GM12878 (cell line): ENCODE results near the gene ADK. TPM values are rescaled to one million over a fixed set of nuclear protein-coding genes. Genes with fewer than 3 reads are reported as not detected.
A peak's percentile ranks its signal among the peaks of the same experiment; 100 is the strongest.

Source experiments
- BMI1 ChIP-seq: fragments of 450-650 bp; IDR thresholded peaks from 2 replicates; pipeline ENCODE4 v1.6.1; 2016; ENCODE audit warnings: mild to moderate bottlenecking, moderate library complexity, borderline replicate concordance
- CBX5 ChIP-seq: sonication (generic); IDR thresholded peaks from 2 replicates; pipeline ENCODE4 v1.6.1; 2016; ENCODE audit warnings: low read depth, moderate library complexity, mild to moderate bottlenecking, inconsistent platforms
- CHD1 ChIP-seq: IDR thresholded peaks from 2 replicates; pipeline ENCODE4 v1.6.1; 2012; ENCODE audit warnings: low read depth, low read length, improper control_type of control experiment
- FOXM1 ChIP-seq: IDR thresholded peaks from 2 replicates; pipeline ENCODE4 v1.6.1; 2012; ENCODE audit warnings: low read depth, mild to moderate bottlenecking, inconsistent platforms, low read length, moderate library complexity
- HDAC2 ChIP-seq: fragments of 200-600 bp; sonication (generic); IDR thresholded peaks from 2 replicates; pipeline ENCODE4 v1.6.1; 2017
- HDGF ChIP-seq: fragments of 450-650 bp; IDR thresholded peaks from 2 replicates; pipeline ENCODE4 v1.6.1; 2016; ENCODE audit warnings: antibody characterized with exemption
- KAT2A ChIP-seq: conservative IDR thresholded peaks from 2 replicates; pipeline ENCODE4 v1.6.1; 2011; ENCODE audit warnings: low read depth, low read length; ENCODE audit not compliant: control insufficient read depth
- KDM1A ChIP-seq: fragments of 200-600 bp; sonication (generic); IDR thresholded peaks from 2 replicates; pipeline ENCODE4 v1.6.1; 2016; ENCODE audit warnings: borderline replicate concordance
- KLF5 ChIP-seq: fragments of 450-650 bp; IDR thresholded peaks from 2 replicates; pipeline ENCODE4 v1.6.1; 2014; ENCODE audit warnings: mild to moderate bottlenecking; ENCODE audit not compliant: partially characterized antibody
- MTA2 ChIP-seq: fragments of 450-650 bp; IDR thresholded peaks from 2 replicates; pipeline ENCODE4 v1.6.1; 2016; ENCODE audit warnings: low read depth, mild to moderate bottlenecking, moderate library complexity
- MTA3 ChIP-seq: IDR thresholded peaks from 2 replicates; pipeline ENCODE4 v1.6.1; 2012; ENCODE audit warnings: low read length, inconsistent platforms, borderline replicate concordance
- MXI1 ChIP-seq: fragments of 150-350 bp; IDR thresholded peaks from 2 replicates; pipeline ENCODE4 v1.6.1; 2011; ENCODE audit warnings: low read depth, mild to moderate bottlenecking, inconsistent platforms, low read length, improper control_type of control experiment
- NFYA ChIP-seq: IDR thresholded peaks from 2 replicates; pipeline ENCODE4 v1.6.1; 2011; ENCODE audit warnings: low read depth, mild to moderate bottlenecking, low read length, improper control_type of control experiment, borderline replicate concordance
- NR2C2 ChIP-seq: IDR thresholded peaks from 2 replicates; pipeline ENCODE4 v1.6.1; 2011; ENCODE audit warnings: borderline replicate concordance, low read depth; ENCODE audit not compliant: control insufficient read depth, insufficient read length
- PML ChIP-seq: IDR thresholded peaks from 2 replicates; pipeline ENCODE4 v1.6.1; 2012; ENCODE audit warnings: low read length, inconsistent platforms
- POU2F2 ChIP-seq: IDR thresholded peaks from 3 replicates; pipeline ENCODE4 v1.6.1; 2011; ENCODE audit warnings: low read depth, mild to moderate bottlenecking, low read length, borderline replicate concordance
- RCOR1 ChIP-seq: conservative IDR thresholded peaks from 2 replicates; pipeline ENCODE4 v1.6.1; 2012; ENCODE audit warnings: low read depth, low read length, improper control_type of control experiment
- SMAD5 ChIP-seq: IDR thresholded peaks from 2 replicates; pipeline ENCODE4 v1.6.1; 2016; ENCODE audit warnings: antibody characterized with exemption, low read depth
- STAT1 ChIP-seq: fragments of 450-650 bp; conservative IDR thresholded peaks from 2 replicates; pipeline ENCODE4 v1.6.1; 2014; ENCODE audit warnings: antibody characterized with exemption, mild to moderate bottlenecking
- TARDBP ChIP-seq: IDR thresholded peaks from 2 replicates; pipeline ENCODE4 v1.6.1; 2016; ENCODE audit warnings: borderline replicate concordance
- YBX1 ChIP-seq: fragments of 450-650 bp; IDR thresholded peaks from 2 replicates; pipeline ENCODE4 v1.6.1; 2016; ENCODE audit warnings: antibody characterized with exemption
- YY1 ChIP-seq: IDR thresholded peaks from 2 replicates; pipeline ENCODE4 v1.6.1; 2011; ENCODE audit warnings: low read depth, mild to moderate bottlenecking, low read length
- ZNF384 ChIP-seq: IDR thresholded peaks from 2 replicates; pipeline ENCODE4 v1.6.1; 2012; ENCODE audit warnings: low read depth, mild to moderate bottlenecking, low read length, improper control_type of control experiment, borderline replicate concordance
- ZSCAN29 ChIP-seq: fragments of 450-650 bp; IDR thresholded peaks from 2 replicates; pipeline ENCODE4 v1.6.1; 2017; ENCODE audit warnings: mild to moderate bottlenecking, moderate library complexity
- polyA plus RNA-seq, 11 experiments: library from polyadenylated mRNA; depleted of rRNA in 4 of 11; unstranded in 6 of 11; stranded (reverse) in 5 of 11; fragments of >200 nt; fragmentation: Nextera tagmentation in 4 of 11; fragmentation: Illumina TruSeq in 1 of 11; extraction: Ambion mirVana in 4 of 11; extraction: Trizol in 1 of 11; gene quantifications; 1 replicate in 1 of 11; 2 replicates in 10 of 11; pipeline versions ENCODE4 v1.2.1 to v1.2.3, GENCODE V29; 2011 to 2016; ENCODE audit warnings: inconsistent platforms in 2 of 11, missing spikeins in 2 of 11, low read depth in 1 of 11
- total RNA-seq, 4 experiments: library from RNA; depleted of rRNA in 3 of 4; stranded (reverse); fragments of >200 nt in 3 of 4; fragmentation: Illumina TruSeq in 1 of 4; extraction: Trizol in 1 of 4; gene quantifications; 2 replicates each; pipeline versions ENCODE4 v1.2.1 to v1.2.3, GENCODE V29; 2013 to 2021
- TF ChIP-seq, protein P1 (sequence below): IDR thresholded peaks from 2 replicates; pipeline ENCODE4 v1.6.1; 2012; ENCODE audit warnings: low read depth, low read length, improper control_type of control experiment
- TF ChIP-seq, protein P2 (sequence below): IDR thresholded peaks from 2 replicates; pipeline ENCODE4 v1.6.1; 2011; ENCODE audit warnings: low read depth, mild to moderate bottlenecking, low read length, moderate library complexity, borderline replicate concordance; ENCODE audit errors: extremely low read depth
- TF ChIP-seq, protein P3 (sequence below): IDR thresholded peaks from 2 replicates; pipeline ENCODE4 v1.6.1; 2012; ENCODE audit warnings: low read length, inconsistent platforms
- TF ChIP-seq, protein P4 (sequence below): fragments of 450-650 bp; IDR thresholded peaks from 2 replicates; pipeline ENCODE4 v1.6.1; 2016; ENCODE audit warnings: mild to moderate bottlenecking
- TF ChIP-seq, protein P5 (sequence below): IDR thresholded peaks from 2 replicates; pipeline ENCODE4 v1.6.1; 2011; ENCODE audit warnings: low read depth, low read length, improper control_type of control experiment, borderline replicate concordance

The ADK gene
- total and polyA plus RNA-seq, 10 of the 15 experiments (the other 5 are each of a cell fraction or from before 2014, with no cell fraction given): 42.0 to 151 (median 81.6) TPM

DNA sequence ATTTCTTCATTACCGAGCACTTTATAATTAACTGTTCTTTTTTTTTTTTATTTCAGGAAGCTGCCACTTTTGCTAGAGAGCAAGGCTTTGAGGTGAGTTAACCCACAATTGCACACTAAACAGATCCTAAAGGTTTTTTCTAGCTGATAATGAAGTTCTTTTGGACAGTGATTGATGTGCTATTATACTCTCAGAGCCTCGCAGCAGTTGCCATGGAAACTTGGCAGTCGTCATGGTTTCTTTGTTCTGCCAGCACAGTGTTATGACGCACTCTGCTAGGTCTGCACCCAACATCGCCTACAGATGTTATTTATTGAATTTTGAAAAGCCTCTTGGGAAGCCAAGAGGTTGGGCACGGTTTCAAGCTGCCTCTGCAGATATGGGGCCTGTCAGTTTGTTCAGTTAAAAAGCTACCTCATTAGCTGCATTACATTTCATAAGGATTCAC is 438.2 kb downstream of the ADK start (continued):
- TF ChIP-seq, protein P1, sequence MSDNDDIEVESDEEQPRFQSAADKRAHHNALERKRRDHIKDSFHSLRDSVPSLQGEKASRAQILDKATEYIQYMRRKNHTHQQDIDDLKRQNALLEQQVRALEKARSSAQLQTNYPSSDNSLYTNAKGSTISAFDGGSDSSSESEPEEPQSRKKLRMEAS: no peak
- TF ChIP-seq MTA2 (peak; percentile 94), KLF5 (peak; percentile 46), KDM1A (no peak), SMAD5 (no peak), KAT2A (no peak), TARDBP (no peak), HDAC2 (no peak), YBX1 (no peak), CHD1 (no peak), MTA3 (no peak), PML (no peak), NR2C2 (no peak), CBX5 (no peak), HDGF (no peak), POU2F2 (no peak), NFYA (no peak), ZNF384 (peak; percentile 95), FOXM1 (0 out of 2 replicates have a peak, but pooled peaks have one; percentile 20), BMI1 (peak; percentile 100), STAT1 (0 out of 2 replicates have a peak, but pooled peaks have one; percentile 47), RCOR1 (no peak), YY1 (0 out of 2 replicates have a peak, but pooled peaks have one; percentile 11), MXI1 (peak; percentile 95), ZSCAN29 (no peak)
- TF ChIP-seq, protein P2, sequence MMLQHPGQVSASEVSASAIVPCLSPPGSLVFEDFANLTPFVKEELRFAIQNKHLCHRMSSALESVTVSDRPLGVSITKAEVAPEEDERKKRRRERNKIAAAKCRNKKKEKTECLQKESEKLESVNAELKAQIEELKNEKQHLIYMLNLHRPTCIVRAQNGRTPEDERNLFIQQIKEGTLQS: no peak
- TF ChIP-seq, protein P3, sequence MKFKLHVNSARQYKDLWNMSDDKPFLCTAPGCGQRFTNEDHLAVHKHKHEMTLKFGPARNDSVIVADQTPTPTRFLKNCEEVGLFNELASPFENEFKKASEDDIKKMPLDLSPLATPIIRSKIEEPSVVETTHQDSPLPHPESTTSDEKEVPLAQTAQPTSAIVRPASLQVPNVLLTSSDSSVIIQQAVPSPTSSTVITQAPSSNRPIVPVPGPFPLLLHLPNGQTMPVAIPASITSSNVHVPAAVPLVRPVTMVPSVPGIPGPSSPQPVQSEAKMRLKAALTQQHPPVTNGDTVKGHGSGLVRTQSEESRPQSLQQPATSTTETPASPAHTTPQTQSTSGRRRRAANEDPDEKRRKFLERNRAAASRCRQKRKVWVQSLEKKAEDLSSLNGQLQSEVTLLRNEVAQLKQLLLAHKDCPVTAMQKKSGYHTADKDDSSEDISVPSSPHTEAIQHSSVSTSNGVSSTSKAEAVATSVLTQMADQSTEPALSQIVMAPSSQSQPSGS: no peak
- TF ChIP-seq, protein P4, sequence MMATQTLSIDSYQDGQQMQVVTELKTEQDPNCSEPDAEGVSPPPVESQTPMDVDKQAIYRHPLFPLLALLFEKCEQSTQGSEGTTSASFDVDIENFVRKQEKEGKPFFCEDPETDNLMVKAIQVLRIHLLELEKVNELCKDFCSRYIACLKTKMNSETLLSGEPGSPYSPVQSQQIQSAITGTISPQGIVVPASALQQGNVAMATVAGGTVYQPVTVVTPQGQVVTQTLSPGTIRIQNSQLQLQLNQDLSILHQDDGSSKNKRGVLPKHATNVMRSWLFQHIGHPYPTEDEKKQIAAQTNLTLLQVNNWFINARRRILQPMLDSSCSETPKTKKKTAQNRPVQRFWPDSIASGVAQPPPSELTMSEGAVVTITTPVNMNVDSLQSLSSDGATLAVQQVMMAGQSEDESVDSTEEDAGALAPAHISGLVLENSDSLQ: peak; percentile 97
- TF ChIP-seq, protein P5, sequence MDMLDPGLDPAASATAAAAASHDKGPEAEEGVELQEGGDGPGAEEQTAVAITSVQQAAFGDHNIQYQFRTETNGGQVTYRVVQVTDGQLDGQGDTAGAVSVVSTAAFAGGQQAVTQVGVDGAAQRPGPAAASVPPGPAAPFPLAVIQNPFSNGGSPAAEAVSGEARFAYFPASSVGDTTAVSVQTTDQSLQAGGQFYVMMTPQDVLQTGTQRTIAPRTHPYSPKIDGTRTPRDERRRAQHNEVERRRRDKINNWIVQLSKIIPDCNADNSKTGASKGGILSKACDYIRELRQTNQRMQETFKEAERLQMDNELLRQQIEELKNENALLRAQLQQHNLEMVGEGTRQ: no peak
